Right renal cortex interstitium (tissue), 3 donors: ENCODE measurements around the gene KRTAP10-9. TPM values are rescaled to one million over a fixed set of nuclear protein-coding genes. Genes with fewer than 3 reads are reported as not detected.
"Not testable (repeated sequence)": the region's sequence is repeated elsewhere in the genome, so short reads cannot be mapped to it uniquely, and the experiment has no call there.

ENCODE experiments used
- DNase-seq, 3 donors: peaks; one replicate each; pipeline ENCODE4 v3.0.0-alpha.2; 2013; ENCODE audit warnings: low read depth in 3 of 3, low spot score in 2 of 3
- polyA plus RNA-seq, 3 donors: library from polyadenylated mRNA; unstranded; fragments of 120-200 nt; gene quantifications; one replicate each; pipeline ENCODE4 v1.2.1, GENCODE V29; 2013; ENCODE audit not compliant: insufficient read length in 3 of 3

KRTAP10-9 gene, protein sequence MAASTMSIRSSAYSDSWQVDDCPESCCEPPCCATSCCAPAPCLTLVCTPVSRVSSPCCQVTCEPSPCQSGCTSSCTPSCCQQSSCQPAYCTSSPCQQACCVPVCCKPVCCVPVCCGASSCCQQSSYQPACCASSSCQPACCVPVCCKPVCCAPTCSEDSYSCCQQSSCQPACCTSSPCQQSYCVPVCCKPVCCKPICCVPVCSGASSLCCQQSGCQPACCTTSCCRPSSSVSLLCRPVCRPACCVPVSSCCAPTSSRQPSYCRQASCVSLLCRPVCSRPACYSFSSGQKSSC
- not detected for polyA plus RNA-seq

DNA sequence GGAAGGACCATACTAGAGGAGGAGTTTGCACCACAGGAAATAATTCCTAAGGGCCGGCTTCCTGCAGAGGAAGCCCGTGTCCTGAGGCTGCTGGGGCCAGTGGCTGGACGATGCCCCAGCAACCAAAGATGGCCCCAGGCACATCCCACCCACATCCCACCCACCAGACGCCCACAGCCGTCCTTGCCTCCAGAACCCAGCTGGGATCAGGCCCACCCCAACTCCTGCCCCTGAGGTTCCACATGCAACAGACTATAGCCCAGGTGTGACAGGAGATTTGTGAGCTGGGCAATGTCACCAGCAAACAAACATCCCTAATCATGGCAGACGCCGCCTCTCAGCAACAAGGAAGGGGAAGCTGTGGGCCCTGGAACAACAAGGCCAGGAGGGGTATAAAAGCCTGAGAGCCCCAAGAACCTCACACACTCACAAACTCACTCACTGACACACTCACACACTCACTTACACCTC lies at the start of gene KRTAP10-9:
TSS of gene KRTAP10-9 (plus strand) at position 421 of the 471 bp plus-strand sequence. CDS start 79 bp downstream, outside the sequence.
- no peak for DNase-seq

DNA sequence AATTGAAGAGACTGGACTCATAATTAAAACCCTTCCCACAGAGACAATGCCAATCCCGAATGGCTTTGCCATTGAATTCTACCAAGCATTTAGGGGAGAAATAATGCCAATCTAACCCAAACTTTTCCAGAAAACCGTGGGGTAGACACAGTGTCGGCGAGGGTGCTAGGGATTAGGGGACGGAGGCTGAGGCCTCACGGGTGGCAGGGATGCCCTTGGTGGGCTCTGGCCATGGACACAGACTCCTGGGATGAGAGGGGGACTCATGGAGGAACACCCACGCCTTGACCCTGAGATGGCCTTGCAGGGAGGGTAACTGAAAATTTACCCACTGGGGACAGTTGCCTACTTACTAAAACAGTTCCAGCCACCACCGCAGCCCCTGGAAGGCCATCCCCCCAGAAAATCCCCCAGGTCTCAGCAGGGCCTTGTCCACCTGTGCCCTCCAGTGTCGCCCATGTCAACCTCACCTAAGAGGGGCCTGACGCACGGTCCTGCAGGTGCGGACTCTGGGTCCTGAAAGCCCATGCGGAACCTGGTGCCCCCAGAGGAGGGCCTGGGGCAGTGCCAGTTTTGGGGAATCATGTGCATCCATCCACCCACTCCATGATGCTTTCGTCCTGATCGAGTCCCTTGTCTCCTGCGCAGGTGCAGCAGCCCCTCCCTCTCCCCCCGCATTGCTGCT lies 48.4 kb upstream of the KRTAP10-9 start:
- DNase-seq, result no peak

DNA sequence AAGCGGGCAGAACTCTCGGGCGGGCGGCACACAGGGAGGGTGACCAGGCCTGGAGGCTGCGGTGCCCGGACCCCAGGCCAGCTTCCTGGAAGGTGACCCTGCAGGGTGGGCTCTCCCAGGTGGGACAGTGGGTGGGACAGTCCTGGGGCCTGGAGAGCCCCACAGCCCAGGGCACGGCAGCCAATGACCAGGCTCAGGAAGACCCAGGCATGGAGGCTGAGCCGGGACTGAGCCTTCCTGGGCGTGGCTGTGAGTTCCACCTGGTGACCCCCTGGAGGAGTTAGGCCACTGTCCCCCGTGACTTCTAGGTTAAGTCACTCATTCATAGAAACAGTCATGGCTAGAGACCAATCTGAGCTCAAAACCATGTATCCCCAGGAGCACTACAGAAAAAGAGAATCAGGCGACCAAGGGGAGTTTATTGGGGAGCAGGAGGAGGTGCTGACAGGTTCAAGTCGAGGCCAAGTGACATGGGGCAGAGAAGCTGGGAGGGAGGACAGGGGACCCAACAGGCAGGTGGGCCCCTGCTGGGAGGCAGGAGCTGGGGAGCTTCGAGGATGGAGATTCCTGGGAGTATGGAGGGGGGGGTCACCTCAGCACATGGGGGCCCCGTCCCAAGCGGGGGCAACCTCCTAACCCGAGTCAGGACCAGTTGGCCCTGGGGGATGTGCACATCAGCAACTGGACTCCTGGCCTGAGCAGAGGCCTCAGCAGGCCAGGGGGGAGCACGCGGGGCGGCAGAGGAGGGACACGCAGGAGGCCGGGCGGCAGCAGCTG lies 47.6 kb upstream of the KRTAP10-9 start:
- DNase-seq, result no peak

DNA sequence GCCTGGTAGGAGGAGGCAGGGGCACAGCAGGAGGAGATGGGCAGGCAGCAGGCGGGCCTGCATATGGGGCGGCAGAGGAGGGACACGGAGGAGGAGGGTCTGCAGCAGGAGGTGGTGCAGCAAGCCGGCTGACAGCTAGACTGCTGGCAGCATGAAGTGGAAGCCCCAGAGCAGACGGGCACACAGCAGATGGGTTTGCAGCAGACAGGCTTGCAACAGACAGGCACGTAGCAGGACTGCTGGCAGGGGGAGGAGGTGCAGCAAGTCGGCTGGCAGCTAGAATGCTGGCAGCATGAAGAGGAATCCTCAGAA lies 47.1 kb upstream of the KRTAP10-9 start:
- no peak for DNase-seq

DNA sequence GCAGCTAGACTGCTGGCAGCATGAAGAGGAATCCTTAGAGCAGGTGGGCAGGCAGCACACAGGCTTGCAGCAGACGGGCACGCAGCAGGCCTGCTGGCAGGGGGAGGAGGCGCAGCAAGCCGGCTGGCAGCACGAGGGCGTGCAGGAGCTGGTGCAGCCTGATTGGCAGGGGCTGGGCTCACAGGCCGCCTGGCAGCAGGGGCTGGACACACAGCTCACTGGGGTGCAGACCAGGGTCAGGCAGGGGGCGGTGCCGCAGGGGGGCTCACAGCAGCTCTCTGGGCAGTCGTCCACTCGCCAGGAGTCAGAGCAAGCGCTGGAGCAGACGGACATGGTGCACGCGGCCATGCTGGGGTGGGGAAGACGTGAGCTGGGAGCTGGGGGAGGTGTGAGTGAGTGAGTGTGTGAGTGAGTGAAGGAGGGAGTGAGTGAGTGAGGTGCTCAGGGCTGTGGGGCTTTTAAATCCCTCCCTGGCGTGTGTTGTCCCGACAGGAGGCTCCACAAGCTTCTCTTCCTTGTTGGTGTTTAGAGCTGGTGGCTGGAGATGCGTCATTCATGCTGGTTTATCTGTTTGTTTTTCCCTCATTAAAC lies 46.6 kb upstream of the KRTAP10-9 start, which contains the start of gene KRTAP10-5:
TSS of gene KRTAP10-5 (minus strand) at position 374 of the 591 bp plus-strand sequence. CDS start at position 348, 26 bp downstream.
- not testable (repeated sequence) for DNase-seq

DNA sequence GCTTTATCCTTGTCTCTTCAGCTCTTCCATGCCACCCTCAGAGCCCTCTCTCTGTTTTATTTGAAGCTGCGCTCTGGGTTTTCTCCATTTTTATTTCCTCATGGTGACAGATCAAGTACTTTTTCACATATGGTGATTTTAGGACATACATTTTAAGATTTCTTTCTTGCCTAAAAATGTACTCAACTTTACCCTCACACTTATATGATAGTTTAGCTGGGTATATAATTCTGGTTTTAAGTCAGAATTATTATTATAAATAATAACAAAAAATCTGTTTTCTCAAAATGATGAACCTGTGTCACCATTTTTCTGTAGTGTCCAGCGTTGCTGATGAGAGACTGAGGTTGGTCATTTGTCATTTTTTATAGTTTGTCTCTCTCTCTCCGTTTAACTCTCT lies 45.7 kb upstream of the KRTAP10-9 start:
- DNase-seq, result no peak

DNA sequence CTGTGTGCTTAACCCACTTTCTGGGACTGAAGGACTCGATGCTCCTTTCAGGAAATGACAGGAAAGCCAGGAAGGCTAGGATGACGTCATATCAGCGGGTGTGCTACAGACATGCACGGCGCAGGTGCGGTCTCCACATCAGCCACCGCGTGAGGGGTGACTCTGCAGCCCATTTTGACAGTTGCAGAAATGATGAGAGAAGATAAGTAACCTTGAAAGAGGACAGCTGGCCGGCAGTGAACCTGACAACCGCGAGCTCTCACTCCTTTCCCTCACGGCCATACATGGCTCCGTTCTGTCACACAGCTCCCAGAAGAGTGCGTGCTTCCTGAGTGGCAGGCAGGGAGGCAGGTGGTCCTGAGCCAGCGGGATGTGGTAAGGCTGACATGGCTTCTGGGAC lies 44.8 kb upstream of the KRTAP10-9 start:
- no peak for DNase-seq

DNA sequence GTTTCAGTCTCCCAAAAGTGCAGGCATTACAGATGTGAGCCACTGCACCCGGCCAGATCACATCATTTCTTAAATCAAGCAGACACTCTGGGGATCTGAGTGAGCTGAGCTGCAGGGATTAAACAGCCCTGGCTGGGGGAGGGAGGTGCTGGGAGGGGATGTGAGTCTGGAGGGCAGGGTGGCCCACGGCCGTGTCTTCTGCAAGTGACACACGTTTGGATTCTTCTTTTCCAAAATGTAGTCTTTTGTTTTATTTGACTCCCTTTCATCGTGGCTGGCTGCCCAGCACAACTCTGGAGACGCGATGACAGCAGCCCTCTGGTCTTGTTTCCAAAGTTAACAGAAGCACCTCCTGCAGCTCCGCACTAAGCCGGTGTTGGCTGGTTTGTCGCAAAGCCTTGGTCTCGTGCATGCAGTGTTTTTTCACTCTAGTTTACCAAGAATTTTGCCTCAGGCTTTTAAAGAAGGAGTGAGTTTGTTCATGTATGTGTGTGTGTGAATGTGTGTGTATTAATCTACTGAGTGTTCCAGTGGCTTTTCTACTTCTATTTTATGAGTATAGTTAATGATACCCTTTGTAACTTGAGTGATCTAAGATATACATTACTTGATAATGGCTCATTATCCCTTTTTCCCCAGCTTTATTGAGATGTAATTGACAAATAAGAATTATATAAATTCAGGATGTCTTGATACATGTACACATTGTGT lies 43.6 kb upstream of the KRTAP10-9 start:
- no peak for DNase-seq

DNA sequence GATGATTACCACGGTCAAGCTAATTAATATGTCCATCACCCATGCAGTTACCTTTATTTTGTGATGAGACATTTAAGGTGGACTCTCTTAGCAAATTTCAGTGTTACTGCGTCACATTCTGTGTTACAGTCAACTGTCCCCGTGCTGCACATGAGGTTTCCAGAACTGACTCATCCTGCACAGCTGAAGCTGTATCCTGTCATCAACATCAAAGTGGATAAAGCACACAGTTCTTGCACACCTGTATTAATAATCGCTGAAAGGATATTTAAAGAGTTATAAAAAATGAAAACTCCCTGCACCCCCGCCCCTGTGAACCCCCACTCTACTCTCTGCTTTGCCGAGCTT lies 43.1 kb upstream of the KRTAP10-9 start:
- no peak for DNase-seq

DNA sequence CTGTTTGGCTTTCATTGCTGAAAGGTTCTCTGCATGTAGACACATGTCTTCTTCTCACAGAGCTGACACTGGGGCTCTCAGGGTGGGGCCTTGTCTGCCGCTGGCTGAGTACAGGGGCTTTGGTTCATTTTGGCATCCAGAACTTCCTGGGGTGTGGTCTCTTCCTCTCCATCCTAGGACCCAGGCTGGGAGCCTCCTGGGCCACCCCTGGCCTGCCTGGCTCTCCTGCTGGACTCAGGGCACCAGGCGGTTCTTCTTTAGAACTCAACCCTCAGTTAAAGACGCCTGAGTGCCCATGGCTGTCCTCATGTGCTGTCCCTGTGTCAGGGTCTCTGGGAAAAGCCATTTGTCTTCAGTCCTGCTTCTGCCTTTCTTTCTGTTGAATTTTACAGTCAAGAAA lies 41.0 kb upstream of the KRTAP10-9 start:
- no peak for DNase-seq

DNA sequence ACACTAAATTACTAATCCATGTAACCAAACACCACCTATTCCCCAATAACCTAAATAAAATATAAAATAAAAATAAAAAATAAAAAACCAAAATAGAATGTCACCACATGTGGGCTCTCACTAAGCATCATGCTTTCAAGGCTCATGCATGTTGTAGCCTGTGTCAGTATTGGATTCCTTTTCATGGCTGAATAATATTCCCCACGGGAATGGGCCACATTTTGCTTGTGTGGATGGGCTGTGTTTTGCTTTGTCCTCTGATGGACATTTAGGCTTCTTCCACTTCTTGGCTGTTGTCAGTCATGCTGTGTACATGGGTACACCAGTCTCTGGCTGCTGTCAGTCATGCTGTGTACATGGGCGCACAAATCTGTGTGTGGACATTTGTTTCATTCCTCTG lies 37.8 kb upstream of the KRTAP10-9 start:
- DNase-seq, result no peak

DNA sequence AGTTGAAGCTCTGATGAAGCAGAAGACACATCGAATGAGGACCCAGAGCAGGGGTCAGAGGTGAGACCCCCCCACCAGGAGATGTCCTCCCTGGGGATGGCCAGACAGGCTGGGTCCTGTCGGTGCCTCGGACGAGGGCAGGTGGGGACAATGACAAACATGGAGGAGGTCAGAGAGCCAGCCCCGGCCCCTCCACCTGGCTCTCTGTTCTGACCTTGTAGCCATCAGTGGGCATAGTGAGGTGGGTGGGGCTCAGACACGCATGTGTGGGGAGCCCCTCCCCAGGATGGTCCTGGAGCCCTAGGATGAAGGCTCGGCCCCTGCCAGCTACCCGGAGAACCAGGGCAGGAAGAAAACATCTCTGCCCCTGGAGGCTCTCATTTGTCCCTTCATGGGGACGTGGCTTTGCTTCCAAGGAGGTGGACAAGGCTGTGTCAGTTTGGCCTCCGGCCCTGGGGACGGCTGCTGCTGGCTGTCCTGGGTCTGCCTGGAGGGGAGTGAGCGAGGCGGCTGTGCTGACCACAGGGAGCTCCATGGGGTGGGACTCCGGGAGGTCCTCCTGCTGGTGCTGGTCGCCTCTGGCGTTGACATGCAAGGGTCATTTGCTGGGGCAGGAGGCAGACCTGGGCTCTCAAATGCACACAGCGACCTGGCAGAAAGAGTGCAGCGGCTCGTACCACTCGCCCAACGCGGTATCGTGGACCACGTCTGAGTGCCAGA lies 37.1 kb upstream of the KRTAP10-9 start:
- DNase-seq, result no peak

DNA sequence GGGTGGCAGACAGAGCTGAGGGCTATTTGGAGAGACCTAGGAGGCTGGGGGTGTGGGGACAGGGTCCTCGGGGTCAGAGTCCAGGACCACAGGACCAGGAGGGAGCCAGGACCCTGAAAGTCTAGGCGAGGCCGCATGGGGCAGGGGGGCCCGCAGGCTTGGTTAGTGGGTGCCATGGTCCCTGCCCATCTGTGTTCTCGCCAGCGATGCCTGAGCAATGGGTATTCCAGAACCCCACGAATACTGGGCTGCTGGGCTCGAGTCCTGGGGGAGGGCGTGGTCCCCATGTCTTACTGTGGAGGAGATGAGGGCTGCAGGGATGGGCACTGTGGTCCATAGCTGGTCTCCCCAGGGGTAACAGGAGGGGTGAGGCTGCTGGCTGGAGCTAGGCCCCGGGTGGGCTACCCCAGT lies 36.6 kb upstream of the KRTAP10-9 start:
- no peak for DNase-seq

DNA sequence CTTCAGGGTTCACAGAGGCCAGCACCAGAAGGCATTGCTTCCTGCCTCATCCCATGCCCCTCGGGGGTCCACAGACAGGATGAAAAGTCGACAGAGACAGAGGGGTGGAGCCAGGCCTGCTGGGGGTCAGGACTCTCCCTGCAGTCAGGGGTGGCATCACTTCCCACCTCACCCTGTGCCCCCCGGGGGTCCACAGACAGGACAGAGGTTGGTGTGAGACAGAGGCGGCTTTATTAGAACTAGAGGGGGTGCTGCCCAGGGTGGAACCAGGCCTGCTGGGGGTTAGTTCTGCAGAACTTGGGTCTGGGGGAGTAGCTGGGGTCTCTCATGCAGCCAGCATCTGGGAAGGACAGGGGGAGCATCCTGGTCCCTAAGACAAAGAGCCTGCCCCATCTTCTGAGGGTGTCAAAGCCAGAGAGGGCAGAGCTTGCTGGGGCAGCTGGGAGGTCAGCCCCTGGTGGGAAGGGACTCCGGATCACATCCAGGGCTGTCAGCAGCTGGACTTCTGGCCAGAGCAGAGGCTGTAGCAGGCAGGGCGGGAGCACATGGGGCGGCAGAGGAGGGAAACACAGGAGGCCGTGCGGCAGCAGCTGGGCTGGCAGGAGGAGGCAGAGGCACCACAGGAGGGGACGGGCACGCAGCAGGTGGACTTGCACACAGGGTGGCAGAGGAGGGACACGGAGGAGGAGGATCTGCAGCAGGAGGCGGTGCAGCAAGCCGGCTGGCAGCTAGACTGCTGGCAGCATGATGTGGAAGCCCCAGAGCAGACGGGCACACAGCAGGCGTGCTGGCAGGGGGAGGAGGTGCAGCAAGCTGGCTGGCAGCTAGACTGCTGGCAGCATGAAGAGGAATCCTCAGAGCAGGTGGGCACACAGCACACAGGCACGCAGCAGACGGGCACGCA lies 35.7 kb upstream of the KRTAP10-9 start:
- not testable (repeated sequence) for DNase-seq

DNA sequence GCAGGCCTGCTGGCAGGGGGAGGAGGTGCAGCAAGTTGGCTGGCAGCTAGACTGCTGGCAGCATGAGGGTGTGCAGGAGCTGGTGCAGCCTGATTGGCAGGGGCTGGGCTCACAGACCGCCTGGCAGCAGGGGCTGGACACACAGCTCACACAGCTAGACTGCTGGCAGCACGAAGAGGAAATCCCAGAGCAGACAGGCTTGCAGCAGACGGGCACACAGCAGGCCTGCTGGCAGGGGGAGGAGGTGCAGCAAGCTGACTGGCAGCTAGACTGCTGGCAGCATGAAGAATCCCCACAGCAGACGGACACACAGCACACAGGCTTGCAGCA lies 35.1 kb upstream of the KRTAP10-9 start:
- not testable (repeated sequence) for DNase-seq

DNA sequence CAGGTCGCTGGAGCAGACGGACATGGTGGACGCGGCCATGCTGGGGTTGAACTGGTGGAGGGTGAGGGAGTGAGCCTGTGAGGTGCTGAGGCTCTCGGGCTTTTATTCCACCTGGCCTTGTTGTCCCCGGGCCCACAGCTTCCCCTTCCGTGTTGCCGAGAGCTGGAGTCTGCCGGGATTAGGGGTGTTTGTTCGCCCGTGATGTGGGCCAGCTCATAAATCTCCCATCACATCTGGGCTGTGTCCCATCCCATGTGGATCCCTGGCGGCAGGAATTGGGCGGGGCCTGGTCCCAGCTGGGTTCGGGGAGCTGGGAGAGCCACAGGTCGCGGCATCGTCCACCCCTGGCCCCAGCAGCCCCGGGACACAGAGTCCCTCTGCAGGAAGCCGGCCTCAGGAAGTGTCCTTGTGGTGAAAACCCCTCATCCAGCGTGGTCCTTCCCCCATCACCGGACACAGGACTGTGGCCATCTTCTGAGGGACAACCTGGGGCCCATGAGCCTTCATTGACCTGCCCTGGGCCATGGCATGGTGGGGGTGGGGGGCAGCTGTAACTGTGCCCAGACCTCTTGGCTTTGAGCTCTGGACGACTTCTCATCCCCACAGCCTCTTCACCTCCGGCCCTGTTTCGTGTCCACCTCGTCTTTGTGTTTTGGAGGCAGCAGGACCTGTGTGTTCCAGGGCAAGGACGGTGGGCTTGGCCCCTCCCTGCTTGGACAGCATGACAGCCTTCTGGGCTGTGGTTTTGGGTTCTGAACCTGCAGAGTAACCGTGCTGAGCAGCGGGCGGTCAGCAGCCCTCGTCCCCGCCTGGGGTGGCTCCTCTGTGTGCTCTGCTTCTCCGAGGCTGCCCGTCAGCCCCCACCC lies 34.2 kb upstream of the KRTAP10-9 start, which contains the start of gene KRTAP10-6:
TSS of gene KRTAP10-6 (minus strand) at position 60 of the 866 bp plus-strand sequence. CDS start at position 39, 21 bp downstream.
- no peak for DNase-seq

DNA sequence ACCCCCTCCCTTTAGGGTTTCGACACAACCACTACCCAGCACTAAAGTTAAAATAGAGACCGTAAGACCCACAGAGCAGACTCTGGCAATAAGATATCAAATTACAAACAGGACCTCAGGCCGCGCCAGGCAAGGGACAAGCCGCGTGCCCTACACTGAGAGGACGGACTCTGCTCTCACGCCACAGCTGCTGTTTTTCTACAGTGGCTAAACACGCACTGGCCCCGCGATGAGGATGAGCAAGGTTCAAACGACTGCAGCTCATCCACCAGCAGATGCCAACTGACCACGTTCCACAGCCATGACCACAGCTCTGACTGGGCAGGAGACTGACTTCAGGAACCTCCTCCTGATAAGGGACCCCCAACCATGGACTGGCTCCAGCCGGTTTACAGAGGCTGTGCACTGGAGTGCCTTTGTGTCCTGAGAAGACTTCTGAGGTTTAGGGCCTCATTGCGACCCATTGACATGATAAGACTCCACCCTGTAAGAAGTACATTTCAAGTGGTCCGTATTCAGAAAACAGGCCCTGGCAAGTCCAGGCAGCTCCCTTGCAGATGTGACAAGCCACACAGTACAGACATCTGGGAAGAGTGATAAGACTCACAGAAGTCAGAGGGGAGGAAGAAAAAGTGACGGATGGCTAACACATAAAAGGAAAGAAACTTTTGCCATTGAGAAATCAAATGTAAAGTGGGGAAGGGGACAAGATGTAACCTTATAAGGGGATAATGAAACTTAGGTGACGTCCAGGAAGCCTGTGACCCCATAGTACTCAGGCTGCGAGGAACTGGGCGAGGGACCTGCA lies 33.1 kb upstream of the KRTAP10-9 start:
- no peak for DNase-seq
